Liver (tissue), 3 donors: ENCODE results near the gene IRS1.
A peak's percentile ranks its signal among the peaks of the same experiment; 100 is the strongest.

Source experiments
- CTCF ChIP-seq: fragments of 150-350 bp; IDR thresholded peaks from 2 replicates; pipeline ENCODE4 v1.5.1; 2017; ENCODE audit warnings: improper control_type of control experiment, low read depth, low read length; ENCODE audit not compliant: missing input control
- FOXA1 ChIP-seq: IDR thresholded peaks from 2 replicates; pipeline ENCODE4 v1.6.1; 2016; ENCODE audit warnings: antibody characterized with exemption
- HNF4A ChIP-seq, 2 donors: conservative IDR thresholded peaks; 2 replicates each; pipeline ENCODE4 v1.6.1; 2016; ENCODE audit warnings: antibody characterized with exemption in 2 of 2, mild to moderate bottlenecking in 2 of 2
- HNF4G ChIP-seq: IDR thresholded peaks from 2 replicates; pipeline ENCODE4 v1.6.1; 2016; ENCODE audit warnings: antibody characterized with exemption
- NR2F2 ChIP-seq: IDR thresholded peaks from 2 replicates; pipeline ENCODE4 v1.6.1; 2016; ENCODE audit warnings: antibody characterized with exemption
- REST ChIP-seq: IDR thresholded peaks from 2 replicates; pipeline ENCODE4 v1.6.1; 2016; ENCODE audit warnings: antibody characterized with exemption, mild to moderate bottlenecking
- SP1 ChIP-seq: IDR thresholded peaks from 2 replicates; pipeline ENCODE4 v1.6.1; 2018; ENCODE audit warnings: antibody characterized with exemption, mild to moderate bottlenecking
- TAF1 ChIP-seq: conservative IDR thresholded peaks from 2 replicates; pipeline ENCODE4 v1.6.1; 2016; ENCODE audit warnings: antibody characterized with exemption, mild to moderate bottlenecking
- ZBTB33 ChIP-seq: IDR thresholded peaks from 2 replicates; pipeline ENCODE4 v1.6.1; 2016; ENCODE audit warnings: antibody characterized with exemption
- donor health status: healthy.
- donor health status: healthy.

GRCh38 chr2:226796840-226797288 lies 2.8 kb downstream of the IRS1 start:
- peak; percentile 64 for TF ChIP-seq CTCF
- TF ChIP-seq SP1, result no peak
- no peak for TF ChIP-seq NR2F2
- no peak for TF ChIP-seq TAF1
- TF ChIP-seq HNF4A (conservative IDR thresholded peaks at IDR 0.05), result no peak
- TF ChIP-seq HNF4G, result no peak
- no peak for TF ChIP-seq REST
- TF ChIP-seq ZBTB33, result no peak
- no peak for TF ChIP-seq FOXA1
